DND-41 (cell line): ENCODE data around the gene TFCP2L1.

Source experiments
- ATAC-seq: fragments of 200-7000 bp; cut with Tn5 transposase; 3 replicates; pipeline ENCODE4 v1.9.1; 2021; ENCODE audit warnings: low read depth; ENCODE audit not compliant: insufficient read depth
- DNase-seq: peaks from one replicate; pipeline ENCODE4 v3.0.0-alpha.2; 2020
- H2AFZ ChIP-seq: 2 replicates; pipeline ENCODE4 v1.6.0; 2012; ENCODE audit warnings: low read depth, low read length
- H3K27ac ChIP-seq: 2 replicates; pipeline ENCODE4 v1.5.1; 2012; ENCODE audit warnings: low read length, inconsistent platforms
- H3K27me3 ChIP-seq: fragments of 200-600 bp; sonication (generic); 2 replicates; pipeline ENCODE4 v1.6.0; 2012; ENCODE audit warnings: low read length, mild to moderate bottlenecking, inconsistent platforms; ENCODE audit not compliant: insufficient read depth, poor library complexity
- H3K36me3 ChIP-seq: 2 replicates; pipeline ENCODE4 v1.5.1; 2012; ENCODE audit warnings: low read length, inconsistent platforms; ENCODE audit not compliant: insufficient read depth
- H3K4me1 ChIP-seq: 2 replicates; pipeline ENCODE4 v1.5.1; 2012; ENCODE audit warnings: mild to moderate bottlenecking, low read length; ENCODE audit not compliant: insufficient read depth
- H3K4me2 ChIP-seq: 2 replicates; pipeline ENCODE4 v1.6.0; 2012; ENCODE audit warnings: mild to moderate bottlenecking, moderate library complexity, low read length, inconsistent platforms; ENCODE audit not compliant: insufficient read depth
- H3K4me3 ChIP-seq, 2 experiments: fragments of 200-600 bp in 1 of 2; shearing (Covaris generic) in 1 of 2; 2 replicates each; pipeline ENCODE4 v1.5.1; 2012 to 2016; ENCODE audit warnings: inconsistent platforms in 2 of 2, low read length in 2 of 2, mild to moderate bottlenecking in 2 of 2, low read depth in 1 of 2, moderate library complexity in 1 of 2
- H3K79me2 ChIP-seq: 2 replicates; pipeline ENCODE4 v1.6.0; 2012; ENCODE audit warnings: low read length, inconsistent platforms; ENCODE audit not compliant: insufficient read depth
- H3K9ac ChIP-seq: 2 replicates; pipeline ENCODE4 v1.6.0; 2012; ENCODE audit warnings: low read depth, mild to moderate bottlenecking, inconsistent platforms, low read length, moderate library complexity
- H3K9me3 ChIP-seq: 2 replicates; pipeline ENCODE4 v1.5.1; 2012; ENCODE audit warnings: low read length, moderate library complexity, mild to moderate bottlenecking, inconsistent platforms; ENCODE audit not compliant: insufficient read depth, severe bottlenecking
- H4K20me1 ChIP-seq: 2 replicates; pipeline ENCODE4 v1.6.0; 2012; ENCODE audit warnings: low read length; ENCODE audit not compliant: insufficient read depth
- EZH2 ChIP-seq: IDR thresholded peaks from 3 replicates; pipeline ENCODE4 v1.6.1; 2012; ENCODE audit warnings: borderline replicate concordance, low read depth, mild to moderate bottlenecking, moderate library complexity, low read length, inconsistent platforms; ENCODE audit not compliant: severe bottlenecking
- TF ChIP-seq, protein P1 (sequence below): IDR thresholded peaks from 2 replicates; pipeline ENCODE4 v1.5.1; 2012; ENCODE audit warnings: borderline replicate concordance, low read length, moderate library complexity, mild to moderate bottlenecking; ENCODE audit not compliant: poor library complexity, severe bottlenecking; ENCODE audit errors: extremely low read depth

TFCP2L1 gene

DNA sequence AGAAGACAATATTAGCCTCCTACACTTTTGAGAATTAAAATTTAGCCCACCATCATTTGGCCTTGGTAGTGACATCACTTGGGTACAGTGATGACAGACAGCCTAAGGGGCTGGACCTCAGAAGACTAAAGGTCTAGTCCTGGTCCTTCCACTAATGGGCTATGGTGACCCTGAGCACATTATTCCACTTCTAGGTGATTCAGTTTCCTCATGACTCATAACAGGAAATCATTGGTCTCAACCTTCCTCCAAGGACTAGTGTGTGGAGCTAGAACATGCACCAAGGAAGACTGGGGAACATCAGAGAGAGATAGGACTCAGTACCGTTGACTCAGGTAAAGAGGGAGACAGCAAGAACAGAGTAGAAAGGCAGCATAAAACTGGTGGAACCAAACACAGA is 64.0 kb downstream of the TFCP2L1 start:
- Histone ChIP-seq H3K9me3 (no peaks in the 10 kb centered on the region), H3K27ac (no peak overlapping the region), H2AFZ (no peak overlapping the region), H3K36me3 (no peaks in the 10 kb centered on the region), H3K27me3 (peaks cover 12% of the 10 kb centered on the region), H3K4me1 (no peaks in the 10 kb centered on the region), H3K79me2 (no peaks in the 10 kb centered on the region), H3K4me3 (no peak overlapping the region), H3K4me2 (no peak overlapping the region), H4K20me1 (no peaks in the 10 kb centered on the region), H3K9ac (no peak overlapping the region)
- no peak for ATAC-seq
- DNase-seq = no peak
- no peak for TF ChIP-seq EZH2

- Histone ChIP-seq H3K9me3 (no peaks in the 10 kb centered on the region), H2AFZ (no peak overlapping the region), H3K4me2 (no peak overlapping the region), H4K20me1 (no peaks in the 10 kb centered on the region), H3K4me3 (no peak overlapping the region), H3K27ac (no peak overlapping the region), H3K36me3 (no peaks in the 10 kb centered on the region), H3K9ac (no peak overlapping the region), H3K27me3 (peaks cover 15% of the 10 kb centered on the region), H3K79me2 (no peaks in the 10 kb centered on the region), H3K4me1 (no peaks in the 10 kb centered on the region)
- no peak for ATAC-seq
- TF ChIP-seq EZH2 = no peak
- TF ChIP-seq, protein P1, sequence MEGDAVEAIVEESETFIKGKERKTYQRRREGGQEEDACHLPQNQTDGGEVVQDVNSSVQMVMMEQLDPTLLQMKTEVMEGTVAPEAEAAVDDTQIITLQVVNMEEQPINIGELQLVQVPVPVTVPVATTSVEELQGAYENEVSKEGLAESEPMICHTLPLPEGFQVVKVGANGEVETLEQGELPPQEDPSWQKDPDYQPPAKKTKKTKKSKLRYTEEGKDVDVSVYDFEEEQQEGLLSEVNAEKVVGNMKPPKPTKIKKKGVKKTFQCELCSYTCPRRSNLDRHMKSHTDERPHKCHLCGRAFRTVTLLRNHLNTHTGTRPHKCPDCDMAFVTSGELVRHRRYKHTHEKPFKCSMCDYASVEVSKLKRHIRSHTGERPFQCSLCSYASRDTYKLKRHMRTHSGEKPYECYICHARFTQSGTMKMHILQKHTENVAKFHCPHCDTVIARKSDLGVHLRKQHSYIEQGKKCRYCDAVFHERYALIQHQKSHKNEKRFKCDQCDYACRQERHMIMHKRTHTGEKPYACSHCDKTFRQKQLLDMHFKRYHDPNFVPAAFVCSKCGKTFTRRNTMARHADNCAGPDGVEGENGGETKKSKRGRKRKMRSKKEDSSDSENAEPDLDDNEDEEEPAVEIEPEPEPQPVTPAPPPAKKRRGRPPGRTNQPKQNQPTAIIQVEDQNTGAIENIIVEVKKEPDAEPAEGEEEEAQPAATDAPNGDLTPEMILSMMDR = no peak
- DNase-seq = no peak
Measured at GRCh38 chr2:121219866-121220265, 65.1 kb downstream of the TFCP2L1 start.

DNA sequence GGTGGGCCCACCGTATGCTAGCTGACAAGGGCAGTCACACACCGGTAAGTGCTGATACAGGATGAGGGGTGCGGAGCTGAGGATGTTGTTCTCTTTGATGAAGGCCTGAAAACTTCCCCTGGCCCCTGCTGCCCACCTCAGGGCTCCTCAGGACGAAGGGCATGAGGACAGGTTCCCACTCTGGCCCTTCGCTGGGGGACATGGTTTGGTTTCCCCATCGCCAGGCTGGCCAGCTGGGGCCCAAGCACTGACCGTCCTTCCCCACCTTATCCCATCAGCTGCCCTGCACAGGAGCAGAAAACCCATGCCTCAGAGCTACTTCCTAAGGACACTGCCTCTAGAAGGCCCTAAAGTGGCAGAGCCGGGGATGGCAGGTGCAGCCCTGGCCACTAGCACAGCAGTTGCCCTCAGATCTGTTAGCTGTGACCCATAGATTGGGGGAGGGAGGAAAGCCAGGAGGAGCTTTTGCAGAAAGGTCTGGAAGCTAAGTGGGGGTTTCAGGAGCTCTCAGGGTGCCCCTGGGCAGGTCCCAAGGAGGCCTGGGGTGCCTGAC is 66.5 kb downstream of the TFCP2L1 start:
- Histone ChIP-seq H3K79me2 (no peaks in the 10 kb centered on the region), H3K4me1 (no peaks in the 10 kb centered on the region), H4K20me1 (no peaks in the 10 kb centered on the region), H3K4me2 (no peak overlapping the region), H3K4me3 (no peak overlapping the region), H3K27me3 (peaks cover 13% of the 10 kb centered on the region), H2AFZ (no peak overlapping the region), H3K27ac (no peak overlapping the region), H3K36me3 (no peaks in the 10 kb centered on the region), H3K9me3 (no peaks in the 10 kb centered on the region), H3K9ac (no peak overlapping the region)
- DNase-seq (no peak), ATAC-seq (no peak)
- TF ChIP-seq EZH2 = no peak
- TF ChIP-seq, protein P1 = no peak

GRCh38 chr2:121217627-121218026 is 67.4 kb downstream of the TFCP2L1 start:
- no peak for DNase-seq
- Histone ChIP-seq H3K9me3 (no peaks in the 10 kb centered on the region), H3K4me3 (no peak overlapping the region), H2AFZ (no peak overlapping the region), H3K27ac (no peak overlapping the region), H4K20me1 (no peaks in the 10 kb centered on the region), H3K4me2 (no peak overlapping the region), H3K9ac (no peak overlapping the region), H3K4me1 (no peaks in the 10 kb centered on the region), H3K36me3 (no peaks in the 10 kb centered on the region), H3K79me2 (no peaks in the 10 kb centered on the region), H3K27me3 (peaks cover 8% of the 10 kb centered on the region)
- ATAC-seq = no peak
- TF ChIP-seq EZH2 = no peak
- TF ChIP-seq, protein P1 = no peak
